IPS-20b (cell line): ENCODE results near the gene ZNF335.

Experiments
- H3K27ac ChIP-seq: one replicate; pipeline ENCODE4 v1.5.1; 2013; ENCODE audit warnings: low read length
- H3K27me3 ChIP-seq: 2 replicates; pipeline ENCODE4 v1.6.1; 2013; ENCODE audit warnings: mild to moderate bottlenecking, low read length, inconsistent platforms; ENCODE audit not compliant: insufficient read depth
- H3K36me3 ChIP-seq: 2 replicates; pipeline ENCODE4 v1.6.1; 2013; ENCODE audit warnings: low read depth, mild to moderate bottlenecking, inconsistent platforms, low read length, moderate library complexity; ENCODE audit not compliant: insufficient read depth
- H3K4me1 ChIP-seq: 2 replicates; pipeline ENCODE4 v1.6.1; 2013; ENCODE audit warnings: mild to moderate bottlenecking, control low read depth, inconsistent platforms, low read length, moderate library complexity; ENCODE audit not compliant: insufficient read depth
- H3K4me3 ChIP-seq: 2 replicates; pipeline ENCODE4 v1.5.1; 2013; ENCODE audit warnings: mild to moderate bottlenecking, low read length, inconsistent platforms
- H3K9ac ChIP-seq: 2 replicates; pipeline ENCODE4 v1.6.1; 2013; ENCODE audit warnings: low read depth, mild to moderate bottlenecking, inconsistent platforms, low read length, moderate library complexity
- H3K9me3 ChIP-seq: 2 replicates; pipeline ENCODE4 v1.6.1; 2013; ENCODE audit warnings: mild to moderate bottlenecking, low read depth, low read length, inconsistent platforms; ENCODE audit not compliant: insufficient read depth

Gene ZNF335

DNA sequence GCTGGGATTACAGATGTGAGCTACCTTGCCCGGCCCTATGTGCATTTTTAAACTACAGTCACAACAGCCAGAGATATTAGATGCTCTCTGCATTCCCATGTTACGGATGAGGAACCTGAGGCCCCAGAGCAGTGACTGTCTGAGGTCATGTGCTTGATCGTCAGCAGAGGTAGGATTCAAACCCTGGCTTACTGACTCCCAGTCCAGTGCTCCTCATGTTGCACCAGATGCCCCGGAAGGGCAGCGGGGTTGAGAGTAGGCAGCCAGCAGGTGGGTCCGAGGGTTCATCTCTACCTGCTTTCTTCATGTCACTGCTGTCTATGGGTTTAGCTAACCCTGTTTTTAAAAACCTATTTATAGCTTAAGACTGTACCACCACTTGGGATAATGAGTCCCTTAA, 9.3 kb upstream of the ZNF335 start:
- H3K9me3 ChIP-seq, result no peaks in the 10 kb centered on the region
- H3K27me3 ChIP-seq, result no peaks in the 10 kb centered on the region; the same call in 1 of the 2 replicates
- no peak overlapping the region for H3K9ac ChIP-seq
- no peaks in the 10 kb centered on the region for H3K36me3 ChIP-seq
- H3K4me1 ChIP-seq, result peaks cover 5% of the 10 kb centered on the region
- H3K27ac ChIP-seq, result no peak overlapping the region
- H3K4me3 ChIP-seq, result no peak overlapping the region

DNA sequence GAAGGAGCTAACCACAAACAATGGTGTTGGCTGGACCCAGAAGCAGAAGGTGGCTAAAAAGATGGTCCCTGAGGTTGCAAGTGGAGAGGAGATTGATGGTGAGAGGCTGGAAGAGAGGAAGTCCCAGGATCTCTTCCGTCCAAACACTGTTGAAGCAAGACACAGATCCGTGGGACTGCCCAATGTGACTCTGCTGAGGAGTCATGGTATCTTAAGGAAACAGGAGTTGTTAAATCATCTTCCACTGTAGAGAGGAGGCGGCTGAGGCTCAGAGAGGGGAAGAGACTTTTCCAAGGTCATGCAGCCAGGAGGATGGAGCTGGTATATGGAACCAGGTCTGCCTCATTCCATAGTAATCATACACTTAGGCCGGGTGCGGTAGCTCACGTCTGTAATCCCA, 4.1 kb upstream of the ZNF335 start:
- H3K4me1 ChIP-seq, result no peaks in the 10 kb centered on the region
- no peaks in the 10 kb centered on the region for H3K9me3 ChIP-seq
- no peaks in the 10 kb centered on the region; the same call in 1 of the 2 replicates for H3K27me3 ChIP-seq
- H3K27ac ChIP-seq, result no peak overlapping the region
- no peak overlapping the region for H3K9ac ChIP-seq
- no peak overlapping the region for H3K4me3 ChIP-seq
- no peaks in the 10 kb centered on the region for H3K36me3 ChIP-seq

DNA sequence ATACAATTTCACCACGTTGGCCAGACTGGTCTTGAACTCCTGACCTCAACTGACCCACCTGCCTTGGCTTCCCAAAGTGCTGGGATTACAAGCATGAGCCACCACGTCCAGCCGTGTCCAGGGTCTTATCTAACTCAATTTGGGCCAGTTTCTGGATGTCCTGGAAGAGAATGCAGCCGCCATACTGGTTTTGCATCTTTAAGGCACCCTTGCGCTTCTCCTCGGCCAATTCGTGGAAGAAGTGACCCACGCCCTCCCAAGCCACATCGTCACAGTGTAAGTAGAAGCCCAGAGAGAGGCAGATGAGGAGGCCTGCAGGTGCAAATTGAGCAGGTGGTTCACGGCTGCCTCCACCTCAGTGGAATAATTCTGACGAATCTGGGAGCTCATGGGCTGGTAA, 3.7 kb upstream of the ZNF335 start:
- Histone ChIP-seq H3K4me1 (no peaks in the 10 kb centered on the region), H3K9me3 (no peaks in the 10 kb centered on the region), H3K27me3 (no peaks in the 10 kb centered on the region; the same call in 1 of the 2 replicates), H3K4me3 (no peak overlapping the region), H3K27ac (no peak overlapping the region), H3K9ac (no peak overlapping the region), H3K36me3 (no peaks in the 10 kb centered on the region)

DNA sequence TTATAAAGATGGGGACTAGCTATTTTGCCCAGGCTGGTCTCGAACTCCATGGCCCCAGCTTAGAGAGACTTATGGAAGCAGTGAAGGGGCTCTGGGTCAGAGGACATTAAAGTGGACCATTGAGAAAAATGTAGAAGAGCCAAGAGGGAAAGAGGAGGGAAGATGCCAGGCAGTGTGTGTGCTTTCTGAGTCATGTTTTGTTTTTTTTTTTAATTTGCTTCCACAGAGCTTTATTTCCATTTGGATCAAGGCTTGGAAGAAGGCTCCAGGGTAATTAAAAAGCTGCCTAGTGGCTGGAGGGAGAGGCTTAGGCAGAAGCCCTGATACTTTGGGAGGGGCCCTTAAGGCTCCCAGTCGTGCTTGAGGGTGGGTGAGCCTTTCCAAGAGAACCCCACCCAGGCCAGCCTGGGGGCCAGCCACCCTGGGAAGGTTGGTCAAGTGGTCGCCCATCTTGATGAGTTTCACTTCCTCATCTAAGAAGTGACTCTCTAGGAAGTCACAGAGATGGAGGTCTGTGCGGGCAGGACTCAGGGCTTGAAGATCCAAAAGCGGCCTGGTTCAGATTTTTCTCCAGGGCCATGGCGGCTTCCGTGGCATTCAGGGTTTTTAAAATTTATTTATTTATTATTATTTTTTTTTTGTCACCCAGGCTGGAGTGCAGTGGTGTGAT, 3.0 kb upstream of the ZNF335 start:
- Histone ChIP-seq H3K9ac (no peak overlapping the region), H3K4me3 (no peak overlapping the region), H3K27me3 (no peaks in the 10 kb centered on the region; the same call in 1 of the 2 replicates), H3K9me3 (no peaks in the 10 kb centered on the region), H3K4me1 (no peaks in the 10 kb centered on the region; the same call in 1 of the 2 replicates), H3K36me3 (no peaks in the 10 kb centered on the region), H3K27ac (no peak overlapping the region)

DNA sequence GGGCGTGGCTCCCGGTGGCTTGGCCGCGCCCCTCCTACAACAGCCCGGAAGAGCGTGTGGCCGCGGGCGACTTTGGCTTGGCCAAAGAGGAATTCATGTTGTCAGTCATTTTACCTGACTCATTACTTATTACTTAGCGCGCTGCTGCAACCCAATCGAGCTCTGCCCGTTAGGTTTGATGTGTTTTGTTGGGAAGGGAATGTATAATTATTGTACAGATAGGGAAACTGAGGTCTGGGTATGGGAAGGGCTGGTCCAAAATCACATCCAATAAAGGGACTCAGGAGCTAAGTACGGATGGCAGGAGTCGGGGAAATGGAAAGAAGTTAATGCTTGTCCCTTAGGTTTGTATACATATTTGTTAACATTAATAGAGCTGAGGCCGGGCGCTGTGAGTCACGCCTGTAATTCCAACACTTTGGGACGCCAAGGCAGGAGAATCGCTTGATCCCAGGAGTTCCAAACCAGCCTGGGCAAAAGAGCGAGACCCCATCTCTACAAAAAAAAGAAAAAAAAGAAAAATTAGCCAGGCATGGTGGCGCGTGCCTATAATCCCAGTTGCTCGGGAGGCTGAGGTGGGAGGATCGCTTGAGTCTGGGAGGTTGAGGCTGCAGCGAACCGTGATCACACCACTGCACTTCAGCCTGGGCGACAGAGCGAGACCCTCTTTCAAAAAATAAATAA, 639 bp upstream of the ZNF335 start:
- H3K27ac ChIP-seq, result peak overlapping the region; percentile 97
- H3K4me1 ChIP-seq, result no peaks in the 10 kb centered on the region; the same call in 1 of the 2 replicates
- peaks cover 20% of the 10 kb centered on the region for H3K36me3 ChIP-seq
- peak overlapping the region; percentile 99 for H3K9ac ChIP-seq
- no peaks in the 10 kb centered on the region for H3K27me3 ChIP-seq
- H3K4me3 ChIP-seq, result peak overlapping the region; percentile 87
- H3K9me3 ChIP-seq, result no peaks in the 10 kb centered on the region

DNA sequence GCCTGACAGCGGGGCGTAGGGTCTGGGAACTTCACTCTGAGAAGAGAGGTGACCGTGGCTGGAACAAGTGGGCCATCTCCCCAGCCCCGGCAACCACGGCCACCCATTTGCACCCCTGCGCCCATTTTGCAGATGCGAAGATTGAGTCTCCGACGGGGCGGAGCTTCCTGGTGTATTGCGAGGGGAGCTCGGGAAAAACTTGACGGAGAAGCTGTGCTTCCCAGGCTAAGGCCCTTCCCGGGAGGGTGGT, 653 bp downstream of the ZNF335 start:
- H3K9ac ChIP-seq, result peak overlapping the region; percentile 99
- no peaks in the 10 kb centered on the region for H3K9me3 ChIP-seq
- H3K36me3 ChIP-seq, result peaks cover 29% of the 10 kb centered on the region
- peak overlapping the region; percentile 97 for H3K27ac ChIP-seq
- peak overlapping the region; percentile 87 for H3K4me3 ChIP-seq
- no peaks in the 10 kb centered on the region; the same call in 1 of the 2 replicates for H3K4me1 ChIP-seq
- no peaks in the 10 kb centered on the region for H3K27me3 ChIP-seq

DNA sequence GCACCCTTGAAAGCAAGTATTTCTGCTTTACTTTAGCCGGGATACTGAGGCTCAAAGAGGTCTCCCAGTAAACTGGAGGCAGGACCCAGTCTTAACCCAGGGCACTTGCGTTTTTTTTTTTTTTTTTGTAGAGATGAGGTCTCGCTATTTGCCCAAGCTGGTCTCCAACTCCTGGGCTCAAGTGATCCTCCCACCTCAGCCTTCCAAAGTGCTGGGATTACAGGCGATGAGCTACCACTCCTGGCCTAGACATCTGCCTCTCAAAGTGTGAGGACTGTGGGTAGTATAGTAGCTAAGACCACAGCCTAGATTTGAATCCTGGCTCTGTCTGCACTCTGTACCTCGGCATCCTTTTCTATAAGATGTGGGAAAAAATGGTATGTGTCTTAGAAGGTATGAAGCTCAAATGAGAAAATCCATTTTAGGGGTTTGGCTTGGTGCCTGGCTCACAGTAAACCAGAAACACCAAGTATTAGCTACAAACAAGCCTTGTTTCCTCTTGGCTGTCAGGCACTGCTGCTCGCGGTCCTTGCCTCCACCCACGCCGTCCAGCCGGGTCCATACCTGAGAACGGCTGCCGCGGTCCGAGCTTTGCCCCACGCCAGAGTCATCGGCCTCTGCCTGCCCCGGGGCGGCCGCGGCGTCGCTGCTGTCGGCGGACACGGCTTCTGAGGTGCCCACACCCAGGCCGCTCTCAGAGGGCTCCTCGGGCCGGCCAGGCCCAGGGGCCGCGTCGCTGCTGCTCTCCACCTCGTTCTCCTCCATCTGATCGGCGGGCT, 1.2 kb downstream of the ZNF335 start:
- Histone ChIP-seq H3K4me1 (no peaks in the 10 kb centered on the region; the same call in 1 of the 2 replicates), H3K4me3 (peak overlapping the region; percentile 87), H3K36me3 (peaks cover 31% of the 10 kb centered on the region), H3K27ac (peak overlapping the region; percentile 97), H3K27me3 (no peaks in the 10 kb centered on the region), H3K9ac (peak overlapping the region; percentile 1; the same call in 1 of the 2 replicates), H3K9me3 (no peaks in the 10 kb centered on the region)

DNA sequence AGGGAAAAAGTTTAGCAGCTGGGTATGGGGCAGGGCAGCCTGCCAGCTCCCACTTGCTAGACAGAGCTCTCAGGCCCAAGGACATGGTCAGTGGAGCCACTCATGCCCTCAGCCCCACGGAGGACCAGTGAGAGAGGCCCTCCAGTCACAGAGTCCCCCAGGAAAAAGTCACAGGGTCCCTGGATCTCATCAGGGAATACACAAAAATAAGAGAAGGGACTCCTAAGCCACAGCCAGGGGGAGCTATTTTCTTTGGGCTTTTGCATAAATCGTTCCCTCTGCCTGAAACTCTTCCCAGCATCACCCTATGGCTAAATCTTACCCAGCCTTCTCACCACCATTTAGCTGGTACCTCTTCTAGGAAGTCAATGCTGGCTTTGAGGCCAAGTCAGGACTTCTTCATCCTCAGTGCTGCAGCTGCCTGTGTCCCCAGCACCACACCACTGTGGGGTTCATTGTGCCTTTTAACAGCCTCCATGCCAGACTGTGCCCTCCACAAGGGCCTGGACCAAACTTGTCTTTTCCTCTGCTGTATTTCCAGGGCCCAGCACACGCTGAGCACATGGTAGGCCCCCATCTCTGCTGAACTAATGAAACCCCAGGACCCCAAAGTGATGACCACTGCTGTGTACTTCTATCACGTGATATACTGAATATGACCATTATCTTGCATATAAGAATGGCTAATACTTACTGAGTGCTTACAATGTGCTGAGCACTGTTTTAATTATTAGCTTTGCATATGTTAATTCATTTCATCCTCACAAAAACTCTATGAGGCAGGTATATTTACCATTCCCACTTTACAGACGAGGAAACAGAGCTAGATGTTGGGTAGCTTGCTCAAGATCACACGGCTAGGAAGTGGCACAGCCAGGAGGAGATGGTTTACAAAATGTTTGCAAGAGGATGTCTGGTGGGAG, 2.0 kb downstream of the ZNF335 start:
- peak overlapping the region; percentile 1; the same call in 1 of the 2 replicates for H3K4me3 ChIP-seq
- no peaks in the 10 kb centered on the region for H3K9me3 ChIP-seq
- H3K36me3 ChIP-seq, result peaks cover 40% of the 10 kb centered on the region
- no peaks in the 10 kb centered on the region; the same call in 1 of the 2 replicates for H3K4me1 ChIP-seq
- peak overlapping the region; percentile 23; the same call in 1 of the 2 replicates for H3K9ac ChIP-seq
- H3K27me3 ChIP-seq, result no peaks in the 10 kb centered on the region
- no peak overlapping the region for H3K27ac ChIP-seq

DNA sequence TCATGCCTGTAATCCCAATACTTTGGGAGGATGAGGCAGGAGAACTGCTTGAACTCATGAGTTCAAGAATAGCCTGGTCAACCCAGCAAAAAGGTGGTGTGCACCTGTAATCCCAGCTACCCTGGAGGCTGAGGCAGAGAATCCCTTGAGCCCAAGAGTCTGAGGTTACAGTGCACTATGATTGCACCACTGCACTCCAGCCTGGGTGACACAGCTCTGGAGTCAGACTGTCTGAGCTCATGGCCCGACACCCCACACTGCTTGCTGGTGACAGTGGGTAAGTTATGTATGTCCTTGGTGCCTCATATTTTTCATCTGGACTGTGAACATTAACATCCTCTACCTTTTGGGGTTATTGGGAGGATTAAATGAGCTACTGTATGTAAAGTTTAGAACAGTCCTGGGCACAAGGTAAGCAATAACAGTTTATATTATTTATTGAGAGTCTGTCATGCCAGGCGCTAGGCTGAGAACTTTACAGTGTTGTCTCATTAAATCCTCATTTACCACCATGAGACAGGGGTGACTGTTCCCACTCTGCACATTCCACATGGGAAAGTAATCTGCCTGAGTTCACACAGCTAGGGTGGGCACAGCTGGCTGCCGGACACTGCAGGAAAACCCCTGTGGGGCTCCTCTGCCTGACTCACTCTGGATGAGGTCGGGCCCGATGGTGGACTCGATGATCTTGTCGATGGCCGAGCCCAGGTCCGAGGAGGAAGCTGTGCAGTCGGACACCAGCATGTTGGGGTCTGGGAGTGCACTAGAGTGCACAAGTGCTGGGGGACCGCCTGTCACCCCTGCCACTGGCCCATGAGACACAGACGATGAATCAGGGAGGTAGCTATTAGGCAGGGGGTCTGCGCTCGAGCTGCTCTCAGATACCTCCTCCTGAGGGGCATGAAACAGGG, 2.9 kb downstream of the ZNF335 start:
- Histone ChIP-seq H3K9ac (no peak overlapping the region), H3K27ac (no peak overlapping the region), H3K36me3 (peaks cover 48% of the 10 kb centered on the region), H3K4me1 (no peaks in the 10 kb centered on the region; the same call in 1 of the 2 replicates), H3K9me3 (no peaks in the 10 kb centered on the region), H3K4me3 (no peak overlapping the region), H3K27me3 (no peaks in the 10 kb centered on the region)

DNA sequence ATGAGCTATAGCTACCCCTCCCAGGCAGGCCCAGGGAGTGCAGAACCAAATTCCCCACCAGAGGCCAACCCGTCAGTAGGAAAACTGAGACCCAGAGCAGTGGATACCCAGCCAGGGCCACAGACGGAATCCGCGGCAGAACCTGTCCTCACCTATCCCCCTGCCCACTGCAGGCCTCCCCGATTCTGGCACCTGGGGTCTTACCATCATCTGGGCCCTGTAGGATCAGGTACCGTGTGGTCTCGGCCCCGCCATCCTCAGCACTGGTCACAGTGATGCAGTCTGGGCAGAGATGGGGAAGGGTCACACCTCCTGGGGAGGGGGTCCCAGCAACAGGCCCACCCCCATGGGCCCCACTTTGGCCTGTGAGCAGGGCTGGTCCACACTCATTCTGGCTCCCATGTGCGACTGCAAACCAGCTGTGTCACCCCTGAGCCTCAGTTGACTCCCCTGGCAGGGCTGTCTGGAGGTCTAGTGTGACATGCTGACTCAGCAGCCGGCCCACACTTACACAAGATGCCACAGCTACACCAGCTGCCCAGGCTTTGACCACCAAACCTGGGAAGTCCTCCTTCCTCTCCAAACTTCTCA, 3.8 kb downstream of the ZNF335 start:
- Histone ChIP-seq H3K4me3 (no peak overlapping the region), H3K4me1 (no peaks in the 10 kb centered on the region; the same call in 1 of the 2 replicates), H3K27ac (no peak overlapping the region), H3K9ac (no peak overlapping the region), H3K9me3 (no peaks in the 10 kb centered on the region), H3K27me3 (no peaks in the 10 kb centered on the region), H3K36me3 (peaks cover 56% of the 10 kb centered on the region)
